Stimulated activated CD4-positive, alpha-beta T cell treated with anti-CD3 and anti-CD28 coated beads, TNF-alpha, amount 100 ng/mL, for 24 hours (primary cell): ENCODE results near the gene DNER.
A peak's percentile ranks its signal among the peaks of the same experiment; 100 is the strongest.
"Not testable (repeated sequence)": the region's sequence is repeated elsewhere in the genome, so short reads cannot be mapped to it uniquely, and the experiment has no call there.

Experiments
- DNase-seq, 3 experiments: peaks; one replicate each; pipeline ENCODE4 v3.0.0-alpha.2; 2020; ENCODE audit warnings: low read depth in 3 of 3

DNER gene, protein sequence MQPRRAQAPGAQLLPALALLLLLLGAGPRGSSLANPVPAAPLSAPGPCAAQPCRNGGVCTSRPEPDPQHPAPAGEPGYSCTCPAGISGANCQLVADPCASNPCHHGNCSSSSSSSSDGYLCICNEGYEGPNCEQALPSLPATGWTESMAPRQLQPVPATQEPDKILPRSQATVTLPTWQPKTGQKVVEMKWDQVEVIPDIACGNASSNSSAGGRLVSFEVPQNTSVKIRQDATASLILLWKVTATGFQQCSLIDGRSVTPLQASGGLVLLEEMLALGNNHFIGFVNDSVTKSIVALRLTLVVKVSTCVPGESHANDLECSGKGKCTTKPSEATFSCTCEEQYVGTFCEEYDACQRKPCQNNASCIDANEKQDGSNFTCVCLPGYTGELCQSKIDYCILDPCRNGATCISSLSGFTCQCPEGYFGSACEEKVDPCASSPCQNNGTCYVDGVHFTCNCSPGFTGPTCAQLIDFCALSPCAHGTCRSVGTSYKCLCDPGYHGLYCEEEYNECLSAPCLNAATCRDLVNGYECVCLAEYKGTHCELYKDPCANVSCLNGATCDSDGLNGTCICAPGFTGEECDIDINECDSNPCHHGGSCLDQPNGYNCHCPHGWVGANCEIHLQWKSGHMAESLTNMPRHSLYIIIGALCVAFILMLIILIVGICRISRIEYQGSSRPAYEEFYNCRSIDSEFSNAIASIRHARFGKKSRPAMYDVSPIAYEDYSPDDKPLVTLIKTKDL

GRCh38 chr2:229714080-229714735 lies at the start of gene DNER:
DNER (minus strand) TSS chr2:229714555; CDS start chr2:229714423, 132 bp downstream.
- peak in 2 of 3 experiments; percentile 31 to 57 for DNase-seq

- no peak for DNase-seq
Observed at GRCh38 chr2:229761663-229762062, 47.3 kb upstream of the DNER start.

DNA sequence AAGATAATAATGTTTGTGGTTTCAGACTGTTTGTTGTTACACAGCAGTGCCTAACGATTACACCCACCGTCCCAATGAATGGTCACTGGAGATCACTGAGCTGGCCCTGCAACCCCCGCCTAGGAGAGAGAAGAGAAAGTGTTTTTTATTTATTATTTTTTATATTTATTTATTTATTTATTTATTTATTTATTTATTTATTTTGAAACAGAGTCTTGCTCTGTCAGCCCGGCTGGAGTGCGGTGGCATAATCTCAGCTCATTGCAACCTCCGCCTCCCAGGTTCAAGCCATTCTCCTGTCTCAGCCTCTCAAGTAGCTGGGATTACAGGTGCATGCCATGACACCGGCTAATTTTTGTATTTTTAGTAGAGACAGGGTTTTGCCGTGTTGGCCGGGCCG lies 43.1 kb upstream of the DNER start:
- DNase-seq = not testable (repeated sequence)

- DNase-seq = no peak
Observed at GRCh38 chr2:229752970-229753729, 38.8 kb upstream of the DNER start.

GRCh38 chr2:229749779-229750178 lies 35.4 kb upstream of the DNER start:
- no peak for DNase-seq

DNA sequence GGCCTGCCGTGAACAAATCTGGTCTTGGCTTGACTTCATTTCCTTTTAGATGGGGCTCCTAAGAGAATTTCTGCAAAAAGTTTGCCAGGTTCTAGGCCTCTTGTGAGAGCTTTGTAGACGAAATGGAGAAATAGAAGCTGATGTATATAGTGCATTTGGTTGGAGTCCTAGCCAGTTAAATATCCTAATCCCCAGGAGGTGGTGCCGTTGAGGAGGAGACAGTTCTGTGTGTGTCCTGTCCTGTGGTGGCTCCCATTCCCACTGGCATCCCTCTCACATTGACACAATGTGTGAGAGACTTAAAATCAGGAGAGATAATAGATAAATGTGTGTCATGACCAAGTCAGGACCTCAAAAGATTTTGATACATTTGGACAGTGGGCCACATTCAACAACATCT lies 34.6 kb upstream of the DNER start:
- DNase-seq = no peak

DNA sequence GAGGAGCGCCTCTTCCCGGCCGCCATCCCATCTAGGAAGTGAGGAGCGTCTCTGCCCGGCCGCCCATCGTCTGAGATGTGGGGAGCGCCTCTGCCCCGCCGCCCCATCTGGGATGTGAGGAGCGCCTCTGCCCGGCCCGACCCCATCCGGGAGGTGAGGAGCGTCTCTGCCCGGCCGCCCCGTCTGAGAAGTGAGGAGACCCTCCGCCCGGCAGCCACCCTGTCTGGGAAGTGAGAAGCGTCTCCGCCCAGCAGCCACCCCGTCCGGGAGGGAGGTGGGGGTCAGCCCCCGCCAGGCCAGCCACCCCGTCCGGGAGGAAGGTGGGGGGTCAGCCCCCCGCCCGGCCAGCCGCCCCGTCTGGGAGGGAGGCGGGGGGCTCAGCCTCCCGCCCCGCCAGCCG lies 28.3 kb upstream of the DNER start:
- DNase-seq = not testable (repeated sequence)

- DNase-seq = no peak
Observed at GRCh38 chr2:229740279-229740678, 25.9 kb upstream of the DNER start.

DNA sequence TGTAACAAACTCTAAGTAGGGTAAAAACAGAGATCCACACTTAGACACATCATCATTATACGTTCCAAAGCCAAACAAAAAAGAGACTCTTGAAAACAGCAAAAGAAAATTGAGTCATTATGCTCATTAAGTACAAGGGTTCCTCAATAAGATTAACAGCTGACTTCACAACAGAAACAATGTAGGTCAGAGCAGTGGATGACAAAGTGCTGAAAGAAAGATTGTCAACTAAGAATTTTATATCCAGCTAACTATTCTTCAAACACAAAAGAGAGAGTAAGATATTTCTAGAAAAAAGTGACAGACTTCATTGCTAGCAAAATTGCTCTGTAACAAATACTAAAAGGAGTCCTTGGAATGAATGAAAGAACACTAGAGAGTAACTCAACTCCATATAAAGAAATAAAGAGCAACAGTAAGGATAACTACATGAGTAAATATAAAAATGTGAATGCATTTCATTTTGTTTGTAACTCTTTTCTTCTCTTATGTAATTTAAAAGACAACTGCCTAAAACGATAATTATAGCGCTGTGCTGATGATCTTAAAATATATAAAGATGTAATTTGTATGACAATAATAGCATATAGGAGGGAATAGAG lies 23.8 kb upstream of the DNER start:
- DNase-seq = no peak

DNA sequence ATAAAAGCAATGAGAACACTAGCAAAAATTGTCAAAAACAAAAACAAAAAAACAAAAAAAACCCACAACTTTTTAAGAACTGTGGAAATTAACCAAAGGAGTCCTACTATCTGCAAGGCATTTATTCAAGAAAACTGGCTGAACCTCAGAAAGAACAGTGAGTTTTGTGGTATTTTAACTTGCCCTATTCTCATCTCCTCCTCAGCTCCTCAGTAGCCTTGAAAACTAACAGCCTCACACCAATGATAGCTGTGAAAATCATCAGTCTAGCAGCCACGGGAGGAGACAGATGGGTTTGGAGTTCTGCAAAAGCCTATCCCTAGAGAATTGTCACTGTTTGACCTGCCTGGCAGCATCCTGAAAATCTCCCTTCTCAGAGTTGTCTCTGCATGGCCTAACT lies 20.1 kb upstream of the DNER start:
- DNase-seq = no peak

DNA sequence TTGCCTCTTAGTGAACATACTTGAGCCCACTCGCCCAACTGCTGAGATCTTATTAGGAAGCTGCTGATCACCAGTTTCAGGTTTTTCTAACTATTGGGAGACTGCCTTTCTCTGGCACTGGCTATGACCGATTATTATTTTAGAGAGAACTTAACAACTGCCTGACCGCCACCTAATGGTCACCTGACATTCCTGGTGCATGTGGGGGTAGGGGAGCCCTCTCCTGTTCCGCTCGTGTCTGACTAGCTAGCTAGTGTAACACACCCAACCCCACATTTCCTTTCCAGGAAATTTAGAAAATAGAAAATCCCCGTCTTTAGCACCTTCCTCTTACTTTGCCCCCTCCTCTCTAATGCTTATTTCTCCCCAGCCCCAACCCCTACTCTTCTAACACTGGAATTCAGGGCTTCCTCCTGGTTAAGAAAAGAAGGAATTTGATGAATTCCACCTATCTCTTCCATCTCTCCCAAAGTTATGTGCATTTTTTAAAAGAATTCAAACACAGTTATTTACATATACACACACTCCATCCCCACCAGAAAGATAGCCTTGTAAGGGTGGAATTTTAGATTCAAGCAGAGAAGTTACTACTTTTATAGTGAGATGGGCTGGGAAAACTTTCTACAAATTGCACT lies 19.4 kb upstream of the DNER start:
- DNase-seq = no peak

DNA sequence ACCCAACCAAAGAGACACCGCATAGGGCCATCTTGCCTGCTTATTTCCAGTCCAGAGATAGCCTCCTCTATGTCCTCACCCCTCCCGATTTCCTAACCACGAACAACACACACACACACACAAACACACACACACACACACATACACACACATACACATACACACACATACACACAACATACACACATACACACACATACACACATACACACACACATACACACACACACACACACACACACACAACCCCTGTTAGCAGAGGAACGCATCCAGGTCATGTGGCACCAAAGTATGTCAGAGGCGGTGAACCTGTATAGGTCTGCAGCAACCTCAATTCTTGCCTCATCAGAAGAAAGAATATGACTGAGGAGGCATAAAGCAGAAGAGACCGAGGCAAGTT lies 18.5 kb upstream of the DNER start:
- DNase-seq = no peak

DNA sequence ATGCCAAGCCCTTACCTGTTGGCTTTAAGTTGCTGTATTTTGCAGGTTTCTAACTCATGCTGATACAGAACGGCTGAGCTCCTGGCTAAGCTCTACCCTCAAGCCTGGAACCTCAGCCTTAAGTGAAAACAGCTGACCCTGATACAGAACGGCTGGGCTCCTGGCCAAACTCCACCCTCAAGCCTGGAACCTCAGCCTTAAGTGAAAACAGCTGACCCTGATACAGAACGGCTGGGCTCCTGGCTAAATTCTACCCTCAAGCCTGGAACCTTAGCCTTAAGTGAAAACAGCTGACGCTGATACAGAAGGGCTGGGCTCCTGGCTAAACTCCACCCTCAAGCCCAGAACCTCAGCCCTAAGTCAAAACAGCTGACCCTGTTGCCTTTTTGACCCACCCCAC lies 17.6 kb upstream of the DNER start:
- no peak for DNase-seq

GRCh38 chr2:229731363-229731762 lies 17.0 kb upstream of the DNER start:
- no peak for DNase-seq

- DNase-seq = no peak
Observed at GRCh38 chr2:229728370-229728769, 14.0 kb upstream of the DNER start.

GRCh38 chr2:229726643-229727042 lies 12.3 kb upstream of the DNER start:
- no peak for DNase-seq

- no peak for DNase-seq
Observed at GRCh38 chr2:229725716-229726574, 11.6 kb upstream of the DNER start.

- not testable (repeated sequence) for DNase-seq
Observed at GRCh38 chr2:229723192-229723591, 8.8 kb upstream of the DNER start.

- no peak for DNase-seq
Observed at GRCh38 chr2:229719926-229720647, 5.7 kb upstream of the DNER start.
